GM11168 (cell line): ENCODE data around the gene ZNF862.

Experiments used
- in situ Hi-C: fragments of 300-500 bp; cut with MboI; formaldehyde crosslinking; loops from one replicate; pipeline ENCODE4 v1.12.0; 2022; ENCODE audit warnings: low sequenced_read_pairs; ENCODE audit not compliant: unreplicated experiment

Gene ZNF862

DNA sequence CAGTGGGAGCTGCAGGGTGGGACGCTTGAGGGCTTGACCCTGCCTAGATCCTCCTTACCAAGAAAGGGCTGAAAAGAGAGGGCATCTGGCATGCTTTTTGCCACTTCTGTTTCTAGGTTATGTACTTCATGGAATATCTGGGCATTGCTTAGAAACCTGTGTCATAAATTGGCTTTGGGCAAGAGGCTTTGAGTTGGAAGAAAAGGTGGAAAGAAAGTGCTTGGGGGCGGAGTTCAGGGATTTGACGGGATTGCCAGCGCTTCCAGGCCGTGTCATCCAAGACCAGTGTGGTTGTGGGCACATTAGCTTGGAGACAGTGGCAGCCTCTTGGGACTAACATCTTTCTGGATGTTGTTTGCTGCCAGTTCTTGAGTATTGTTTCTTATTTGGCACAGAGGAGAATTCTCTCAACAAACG, 825 bp downstream of the ZNF862 start:
- in situ Hi-C loops: no loop called here

GRCh38 chr7:149839933-149840332, 1.8 kb downstream of the ZNF862 start:
- in situ Hi-C loops: no loop called here

- in situ Hi-C loops: no loop called here
These were observed 5.4 kb downstream of the ZNF862 start for GRCh38 chr7:149843566-149843965.

GRCh38 chr7:149844445-149844844, 6.3 kb downstream of the ZNF862 start:
- in situ Hi-C loops: no loop called here

- in situ Hi-C loops: no loop called here
These were observed 7.2 kb downstream of the ZNF862 start for GRCh38 chr7:149845257-149845980.

- in situ Hi-C loops: no loop called here
These were observed 7.8 kb downstream of the ZNF862 start for GRCh38 chr7:149846021-149846420.

- in situ Hi-C loops: no loop called here
These were observed 8.4 kb downstream of the ZNF862 start for GRCh38 chr7:149846436-149847046.

DNA sequence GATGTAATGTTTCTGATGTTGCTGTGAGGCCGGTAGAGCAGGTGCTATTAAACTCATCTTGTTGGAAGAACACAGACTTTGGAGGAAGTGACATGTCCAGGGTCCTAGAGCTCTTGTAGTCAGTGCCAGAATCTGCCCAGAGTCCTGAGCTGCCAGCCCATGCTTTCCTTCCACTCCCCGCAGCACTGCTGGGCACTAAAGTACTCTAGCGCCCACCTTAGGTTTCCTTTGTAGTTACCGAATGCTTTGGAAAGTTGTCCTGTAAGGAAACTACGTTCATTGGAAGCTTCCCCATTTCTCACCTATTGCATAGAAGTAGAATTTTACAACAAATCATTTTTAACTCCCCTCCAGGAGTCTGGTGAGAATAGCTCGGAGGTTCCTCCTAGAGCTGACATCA, 11.0 kb downstream of the ZNF862 start:
- in situ Hi-C loops: no loop called here

- in situ Hi-C loops: no loop called here
These were observed 11.9 kb downstream of the ZNF862 start for GRCh38 chr7:149850007-149850594.

- in situ Hi-C loops: no loop called here
These were observed 12.5 kb downstream of the ZNF862 start for GRCh38 chr7:149850716-149851115.

- in situ Hi-C loops: no loop called here
These were observed 13.3 kb downstream of the ZNF862 start for GRCh38 chr7:149851449-149851848.

GRCh38 chr7:149853157-149853556, 15.0 kb downstream of the ZNF862 start:
- in situ Hi-C loops: no loop called here

- in situ Hi-C loops: no loop called here
These were observed 16.6 kb downstream of the ZNF862 start for GRCh38 chr7:149854611-149855360.

- in situ Hi-C loops: no loop called here
These were observed 17.5 kb downstream of the ZNF862 start for GRCh38 chr7:149855361-149856305.

GRCh38 chr7:149856583-149856982, 18.4 kb downstream of the ZNF862 start:
- in situ Hi-C loops: no loop called here

DNA sequence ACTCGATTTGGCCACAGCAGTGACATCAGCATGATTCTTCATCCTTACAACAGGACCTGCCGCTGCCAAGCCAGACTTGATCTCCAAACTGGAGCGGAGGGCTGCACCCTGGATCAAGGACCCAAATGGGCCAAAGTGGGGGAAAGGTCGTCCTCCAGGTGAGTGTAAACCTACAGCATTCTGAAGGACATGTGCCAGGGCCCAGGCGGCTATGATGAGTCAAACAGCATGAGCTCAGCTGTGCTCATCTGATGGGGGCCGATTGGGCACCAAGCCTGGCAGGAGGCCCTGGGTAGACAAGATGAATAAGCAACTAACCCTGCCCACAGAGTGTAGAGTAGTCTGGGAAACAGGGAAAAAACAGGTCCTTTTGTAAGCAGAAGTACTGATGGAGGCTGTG, 21.2 kb downstream of the ZNF862 start:
- in situ Hi-C loops: no loop called here

DNA sequence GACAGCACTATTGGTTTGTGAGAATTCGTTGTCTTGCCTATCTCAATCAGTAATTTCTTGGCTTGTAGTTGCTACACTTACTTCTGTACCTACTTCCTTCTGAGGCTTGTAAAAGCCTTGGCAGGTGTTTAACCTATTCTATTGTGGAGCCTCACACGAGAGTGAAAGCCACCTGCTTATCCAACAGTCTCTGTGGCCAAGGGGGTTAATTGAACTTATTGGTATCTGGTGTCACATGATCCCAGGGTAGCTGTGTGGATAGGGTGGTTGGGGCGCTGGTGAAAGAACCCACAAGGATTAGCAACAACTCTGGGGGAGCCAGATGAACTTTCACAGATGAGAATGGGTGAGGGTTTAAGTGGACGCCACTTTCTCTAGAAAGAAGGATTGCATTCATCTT, 21.7 kb downstream of the ZNF862 start:
- in situ Hi-C loops: no loop called here

DNA sequence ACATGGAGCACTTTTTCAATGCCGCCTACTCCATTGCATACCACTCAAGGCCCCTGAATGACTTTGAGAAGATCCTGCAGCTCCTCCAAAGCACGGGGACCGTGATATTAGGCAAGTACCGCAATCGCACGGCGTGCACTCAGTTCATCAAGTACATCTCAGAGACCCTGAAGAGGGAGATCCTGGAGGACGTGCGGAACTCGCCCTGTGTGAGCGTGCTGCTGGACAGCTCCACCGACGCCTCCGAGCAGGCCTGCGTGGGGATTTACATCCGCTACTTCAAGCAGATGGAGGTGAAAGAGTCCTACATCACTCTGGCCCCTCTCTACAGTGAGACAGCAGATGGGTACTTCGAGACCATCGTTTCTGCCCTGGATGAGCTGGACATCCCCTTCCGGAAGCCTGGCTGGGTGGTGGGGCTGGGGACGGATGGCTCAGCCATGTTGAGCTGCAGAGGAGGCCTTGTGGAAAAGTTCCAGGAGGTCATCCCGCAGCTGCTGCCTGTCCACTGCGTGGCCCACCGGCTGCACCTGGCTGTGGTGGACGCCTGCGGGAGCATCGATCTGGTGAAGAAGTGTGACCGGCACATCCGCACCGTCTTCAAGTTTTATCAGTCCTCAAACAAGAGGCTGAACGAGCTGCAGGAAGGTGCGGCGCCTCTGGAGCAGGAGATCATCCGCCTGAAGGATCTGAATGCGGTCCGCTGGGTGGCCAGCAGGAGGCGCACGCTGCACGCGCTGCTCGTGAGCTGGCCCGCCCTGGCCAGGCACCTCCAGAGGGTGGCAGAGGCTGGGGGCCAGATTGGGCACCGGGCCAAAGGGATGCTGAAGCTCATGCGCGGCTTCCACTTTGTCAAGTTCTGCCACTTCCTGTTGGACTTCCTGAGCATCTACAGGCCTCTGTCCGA, 22.9 kb downstream of the ZNF862 start:
- in situ Hi-C loops: no loop called here

GRCh38 chr7:149861728-149862045, 23.5 kb downstream of the ZNF862 start:
- in situ Hi-C loops: no loop called here
